ENCODE data around the gene LARP1B.

- no peak for TF ChIP-seq POLR2AphosphoS5 (IDR thresholded peaks at IDR 0.05)
- TF ChIP-seq, protein P1, sequence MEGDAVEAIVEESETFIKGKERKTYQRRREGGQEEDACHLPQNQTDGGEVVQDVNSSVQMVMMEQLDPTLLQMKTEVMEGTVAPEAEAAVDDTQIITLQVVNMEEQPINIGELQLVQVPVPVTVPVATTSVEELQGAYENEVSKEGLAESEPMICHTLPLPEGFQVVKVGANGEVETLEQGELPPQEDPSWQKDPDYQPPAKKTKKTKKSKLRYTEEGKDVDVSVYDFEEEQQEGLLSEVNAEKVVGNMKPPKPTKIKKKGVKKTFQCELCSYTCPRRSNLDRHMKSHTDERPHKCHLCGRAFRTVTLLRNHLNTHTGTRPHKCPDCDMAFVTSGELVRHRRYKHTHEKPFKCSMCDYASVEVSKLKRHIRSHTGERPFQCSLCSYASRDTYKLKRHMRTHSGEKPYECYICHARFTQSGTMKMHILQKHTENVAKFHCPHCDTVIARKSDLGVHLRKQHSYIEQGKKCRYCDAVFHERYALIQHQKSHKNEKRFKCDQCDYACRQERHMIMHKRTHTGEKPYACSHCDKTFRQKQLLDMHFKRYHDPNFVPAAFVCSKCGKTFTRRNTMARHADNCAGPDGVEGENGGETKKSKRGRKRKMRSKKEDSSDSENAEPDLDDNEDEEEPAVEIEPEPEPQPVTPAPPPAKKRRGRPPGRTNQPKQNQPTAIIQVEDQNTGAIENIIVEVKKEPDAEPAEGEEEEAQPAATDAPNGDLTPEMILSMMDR (IDR thresholded peaks at IDR 0.05), result no peak
Observed at GRCh38 chr4:128255906-128256305, 194.8 kb downstream of the LARP1B start.
